ENCODE results near the gene RSPO1. TPM values are rescaled to one million over a fixed set of nuclear protein-coding genes. Genes with fewer than 3 reads are reported as not detected.

Gene RSPO1
- total RNA-seq, 1 experiment from 2014 or later = 0.22 TPM

- DNase-seq (ENCODE audit: low spot score) = no peak
Observed at GRCh38 chr1:37570528-37571334, 64.0 kb downstream of the RSPO1 start.

GRCh38 chr1:37567023-37567422 is 67.7 kb downstream of the RSPO1 start:
- DNase-seq (ENCODE audit: low spot score) = no peak

GRCh38 chr1:37564892-37565291 is 69.8 kb downstream of the RSPO1 start:
- no peak for DNase-seq (ENCODE audit: low spot score)

- no peak for DNase-seq (ENCODE audit: low spot score)
Observed at GRCh38 chr1:37562984-37563383, 71.7 kb downstream of the RSPO1 start.

Other genes starting within 250 kb of the RSPO1 start
- 5.8 and 7.1 TPM in 2 replicates for gene ZC3H12A, start 160.3 kb downstream of the RSPO1 start, total RNA-seq (2014; rRNA removed; shearing (Covaris generic))
- gene MEAF6, start 120.1 kb downstream of the RSPO1 start, total RNA-seq (2014; rRNA removed; shearing (Covaris generic)) = 68.5 and 83.0 TPM in 2 replicates
- gene SNIP1, start 80.6 kb downstream of the RSPO1 start, total RNA-seq (2014; rRNA removed; shearing (Covaris generic)) = 5.1 and 5.3 TPM in 2 replicates
- gene DNALI1, start 78.0 kb downstream of the RSPO1 start, total RNA-seq (2014; rRNA removed; shearing (Covaris generic)) = not detected in 2 replicates
- gene GNL2, start 39.0 kb downstream of the RSPO1 start, total RNA-seq (2014; rRNA removed; shearing (Covaris generic)) = 31.7 and 39.7 TPM in 2 replicates
- 16.0 and 22.5 TPM in 2 replicates for gene CDCA8, start 57.6 kb upstream of the RSPO1 start, total RNA-seq (2014; rRNA removed; shearing (Covaris generic))
- gene EPHA10, start 130.2 kb upstream of the RSPO1 start, total RNA-seq (2014; rRNA removed; shearing (Covaris generic)) = not detected in 2 replicates
- 13.2 and 13.9 TPM in 2 replicates for gene MANEAL, start 159.0 kb upstream of the RSPO1 start, total RNA-seq (2014; rRNA removed; shearing (Covaris generic))
- gene C1orf122, start 172.9 kb upstream of the RSPO1 start, total RNA-seq (2014; rRNA removed; shearing (Covaris generic)) = 22.9 and 34.6 TPM in 2 replicates
- 30.6 and 39.5 TPM in 2 replicates for gene YRDC, start 173.3 kb upstream of the RSPO1 start, total RNA-seq (2014; rRNA removed; shearing (Covaris generic))
- gene MTF1, start 224.7 kb upstream of the RSPO1 start, total RNA-seq (2014; rRNA removed; shearing (Covaris generic)) = 0.69 and 3.2 TPM in 2 replicates

Data from A172 (cell line).